GM12892 (cell line): ENCODE data around the gene SH3RF3.

Experiments
- POLR2A ChIP-seq: IDR thresholded peaks from 2 replicates; pipeline ENCODE4 v1.6.1; 2011; ENCODE audit warnings: low read depth, low read length, control low read depth
- POLR2AphosphoS5 ChIP-seq: IDR thresholded peaks from 2 replicates; pipeline ENCODE4 v1.6.1; 2011; ENCODE audit warnings: low read depth, low read length, control low read depth
- TAF1 ChIP-seq: IDR thresholded peaks from 2 replicates; pipeline ENCODE4 v1.6.1; 2011; ENCODE audit warnings: low read depth, mild to moderate bottlenecking, control low read depth, low read length, borderline replicate concordance

- TF ChIP-seq POLR2AphosphoS5: no peak
- TF ChIP-seq POLR2A: no peak
- no peak for TF ChIP-seq TAF1
Observed at GRCh38 chr2:109294523-109294922, 165.5 kb downstream of the SH3RF3 start.
